Measurements from ENCODE around the gene RCSD1.

DNA sequence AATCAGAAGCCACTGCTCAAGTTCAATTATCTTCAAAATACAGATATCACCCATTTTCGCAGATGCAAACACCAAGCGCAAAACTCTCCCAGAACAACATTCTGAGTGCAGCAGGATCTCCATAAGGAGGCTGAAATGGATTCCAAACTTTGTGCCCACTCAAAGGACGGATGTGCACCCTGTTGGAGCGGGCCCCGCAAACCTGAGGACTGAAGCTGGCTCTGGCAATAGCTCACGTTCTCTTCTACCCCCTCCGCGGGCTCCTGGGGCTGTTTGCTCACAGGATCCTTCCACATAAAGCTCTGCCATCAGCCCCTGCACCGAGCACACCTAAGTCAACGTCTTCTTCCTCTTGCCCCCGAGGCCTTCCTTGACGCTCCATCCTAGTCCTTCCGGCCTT, 11.7 kb upstream of the RCSD1 start:
- TF ChIP-seq, protein P1, sequence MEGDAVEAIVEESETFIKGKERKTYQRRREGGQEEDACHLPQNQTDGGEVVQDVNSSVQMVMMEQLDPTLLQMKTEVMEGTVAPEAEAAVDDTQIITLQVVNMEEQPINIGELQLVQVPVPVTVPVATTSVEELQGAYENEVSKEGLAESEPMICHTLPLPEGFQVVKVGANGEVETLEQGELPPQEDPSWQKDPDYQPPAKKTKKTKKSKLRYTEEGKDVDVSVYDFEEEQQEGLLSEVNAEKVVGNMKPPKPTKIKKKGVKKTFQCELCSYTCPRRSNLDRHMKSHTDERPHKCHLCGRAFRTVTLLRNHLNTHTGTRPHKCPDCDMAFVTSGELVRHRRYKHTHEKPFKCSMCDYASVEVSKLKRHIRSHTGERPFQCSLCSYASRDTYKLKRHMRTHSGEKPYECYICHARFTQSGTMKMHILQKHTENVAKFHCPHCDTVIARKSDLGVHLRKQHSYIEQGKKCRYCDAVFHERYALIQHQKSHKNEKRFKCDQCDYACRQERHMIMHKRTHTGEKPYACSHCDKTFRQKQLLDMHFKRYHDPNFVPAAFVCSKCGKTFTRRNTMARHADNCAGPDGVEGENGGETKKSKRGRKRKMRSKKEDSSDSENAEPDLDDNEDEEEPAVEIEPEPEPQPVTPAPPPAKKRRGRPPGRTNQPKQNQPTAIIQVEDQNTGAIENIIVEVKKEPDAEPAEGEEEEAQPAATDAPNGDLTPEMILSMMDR (IDR thresholded peaks at IDR 0.05) = no peak
- TF ChIP-seq POLR2A (IDR thresholded peaks at IDR 0.05) = no peak

Data from testis (tissue), 2 donors.